ENCODE data around the gene CASP2. TPM values are rescaled to one million over a fixed set of nuclear protein-coding genes. Genes with fewer than 3 reads are reported as not detected.

Gene CASP2
- total and polyA plus RNA-seq, 7 experiments from 2014 or later, result 14.4 to 97.7 (median 50.0) TPM

Other genes with a start within 250 kb of the CASP2 start
- not detected for gene OR6V1, start 236.0 kb upstream of the CASP2 start, total RNA-seq
- gene OR6V1, start 236.0 kb upstream of the CASP2 start, polyA plus RNA-seq, result not detected
- not detected for gene PIP, start 156.3 kb upstream of the CASP2 start, total RNA-seq
- gene PIP, start 156.3 kb upstream of the CASP2 start, polyA plus RNA-seq, result not detected
- gene TAS2R39, start 104.9 kb upstream of the CASP2 start, total RNA-seq, result not detected
- gene TAS2R39, start 104.9 kb upstream of the CASP2 start, polyA plus RNA-seq, result not detected
- not detected for gene TAS2R40, start 66.3 kb upstream of the CASP2 start, total RNA-seq
- gene TAS2R40, start 66.3 kb upstream of the CASP2 start, polyA plus RNA-seq, result not detected
- 100 to 1,000 TPM; 253 to 385 (median 311) TPM for gene GSTK1, start 24.9 kb upstream of the CASP2 start, total RNA-seq
- 100 to 1,000 TPM; 398 to 470 TPM for gene GSTK1, start 24.9 kb upstream of the CASP2 start, polyA plus RNA-seq
- under 1 TPM in 4 of 5 experiments, not detected in 1; 0.32 to 0.62 (median 0.51) TPM for gene TMEM139, start 3.4 kb upstream of the CASP2 start, total RNA-seq
- gene TMEM139, start 3.4 kb upstream of the CASP2 start, polyA plus RNA-seq, result under 1 TPM; 0.46 TPM
- gene CLCN1, start 27.8 kb downstream of the CASP2 start, total RNA-seq, result under 1 TPM in 2 of 5 experiments, not detected in 3; 0.07 to 0.51 TPM
- gene CLCN1, start 27.8 kb downstream of the CASP2 start, polyA plus RNA-seq, result not detected
- gene FAM131B, start 74.4 kb downstream of the CASP2 start, total RNA-seq, result 1 to 10 TPM in 1 of 5 experiments, under 1 TPM in 2, not detected in 2; 0.19 to 1.4 (median 0.53) TPM
- gene FAM131B, start 74.4 kb downstream of the CASP2 start, polyA plus RNA-seq, result not detected
- 100 to 1,000 TPM; 110 to 264 (median 124) TPM for gene ZYX, start 93.0 kb downstream of the CASP2 start, total RNA-seq
- 100 to 1,000 TPM in 1 of 2 donors, 10 to 100 TPM in 1; 54.2 to 101 TPM for gene ZYX, start 93.0 kb downstream of the CASP2 start, polyA plus RNA-seq
- gene EPHA1, start 120.5 kb downstream of the CASP2 start, total RNA-seq, result 10 to 100 TPM in 4 of 5 experiments, 1 to 10 TPM in 1; 4.1 to 63.1 (median 33.6) TPM
- gene EPHA1, start 120.5 kb downstream of the CASP2 start, polyA plus RNA-seq, result 10 to 100 TPM; 10.9 to 41.4 TPM
- 1 to 10 TPM in 4 of 5 experiments, not detected in 1; 1.4 to 2.5 (median 1.8) TPM for gene TAS2R60, start 155.1 kb downstream of the CASP2 start, total RNA-seq
- gene TAS2R60, start 155.1 kb downstream of the CASP2 start, polyA plus RNA-seq, result under 1 TPM in 1 of 2 donors, not detected in 1; 0.33 TPM
- 1 to 10 TPM in 4 of 5 experiments, not detected in 1; 1.7 to 3.4 (median 2.0) TPM for gene TAS2R41, start 189.5 kb downstream of the CASP2 start, total RNA-seq
- gene TAS2R41, start 189.5 kb downstream of the CASP2 start, polyA plus RNA-seq, result not detected

Data from naive thymus-derived CD4-positive, alpha-beta T cell (primary cell).